ENCODE results near the gene P3H3.
"Not testable (repeated sequence)": the region's sequence is repeated elsewhere in the genome, so short reads cannot be mapped to it uniquely, and the experiment has no call there.

The P3H3 gene

DNA sequence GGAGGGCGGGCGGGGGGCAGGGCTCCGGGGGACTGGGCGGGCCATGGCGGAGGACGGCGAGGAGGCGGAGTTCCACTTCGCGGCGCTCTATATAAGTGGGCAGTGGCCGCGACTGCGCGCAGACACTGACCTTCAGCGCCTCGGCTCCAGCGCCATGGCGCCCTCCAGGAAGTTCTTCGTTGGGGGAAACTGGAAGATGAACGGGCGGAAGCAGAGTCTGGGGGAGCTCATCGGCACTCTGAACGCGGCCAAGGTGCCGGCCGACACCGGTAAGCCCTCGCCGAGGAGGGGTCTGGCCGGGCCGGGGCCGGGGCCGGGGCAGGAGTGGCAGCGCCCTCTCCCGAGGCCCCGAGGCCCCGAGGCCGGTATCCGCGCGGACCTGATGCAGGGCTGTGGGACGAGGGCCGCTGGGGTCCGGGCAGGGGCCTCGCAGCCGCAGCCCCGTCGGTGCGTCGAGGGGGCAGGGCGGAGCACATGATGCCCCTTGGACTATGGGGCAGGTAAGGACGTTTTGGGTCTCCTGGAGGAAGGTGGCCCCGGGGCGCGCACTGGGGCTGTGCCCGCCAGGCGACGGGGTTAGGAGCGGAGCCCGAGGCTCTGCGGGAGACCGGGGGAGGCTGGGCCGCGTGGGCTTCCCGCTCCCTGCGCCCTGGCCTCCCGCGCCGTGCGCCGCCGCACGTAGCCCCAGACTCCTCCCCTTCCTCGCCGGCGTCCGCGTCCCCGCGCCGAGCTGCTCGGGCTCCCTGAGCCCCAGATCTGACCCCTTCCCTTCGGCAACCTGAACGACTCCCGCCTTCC is 39.4 kb downstream of the P3H3 start, which contains the start of gene TPI1:
Gene TPI1 (plus strand): TSS at position 119 of the 798 bp plus-strand sequence. CDS start 36 bp downstream, at position 155.
- DNase-seq = peak; percentile 79

DNA sequence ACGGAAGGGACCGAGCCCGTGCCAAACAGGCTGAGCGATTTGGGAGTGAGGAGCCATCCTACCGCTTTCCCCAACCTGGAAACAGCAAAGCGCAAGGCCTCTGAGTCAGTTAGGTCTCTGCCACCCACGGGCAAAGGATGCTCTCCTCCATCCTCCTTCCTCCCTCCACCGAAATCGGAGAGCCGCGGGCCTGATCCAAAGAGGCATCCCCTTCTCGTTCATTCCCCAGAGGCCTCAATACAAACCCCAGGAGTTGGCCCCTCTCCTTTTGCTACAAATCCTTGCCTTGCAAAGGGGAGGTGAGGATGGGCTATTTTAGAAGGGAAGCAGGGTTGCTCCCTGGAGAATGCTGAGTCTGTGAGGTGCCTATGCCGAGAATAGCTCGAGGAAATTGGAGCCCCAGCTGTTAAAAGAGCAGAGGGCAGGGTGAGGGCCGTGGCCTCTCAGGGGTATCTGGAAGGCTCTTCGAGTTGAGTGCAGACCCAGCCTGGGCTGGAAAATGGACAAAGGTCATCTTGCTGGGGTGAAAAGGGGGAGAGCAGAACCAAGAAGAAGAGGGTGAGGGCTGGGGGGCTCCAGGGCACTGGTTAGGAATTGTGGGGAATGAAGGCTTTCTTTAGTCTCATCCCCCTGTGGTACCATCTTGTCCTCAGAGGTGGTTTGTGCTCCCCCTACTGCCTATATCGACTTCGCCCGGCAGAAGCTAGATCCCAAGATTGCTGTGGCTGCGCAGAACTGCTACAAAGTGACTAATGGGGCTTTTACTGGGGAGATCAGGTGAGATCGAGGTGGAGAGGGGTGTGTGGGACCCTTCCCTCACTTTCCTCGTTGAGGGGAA is 40.2 kb downstream of the P3H3 start:
- no peak for DNase-seq

GRCh38 chr12:6869049-6870021 is 41.1 kb downstream of the P3H3 start:
- DNase-seq = peak; percentile 72

DNA sequence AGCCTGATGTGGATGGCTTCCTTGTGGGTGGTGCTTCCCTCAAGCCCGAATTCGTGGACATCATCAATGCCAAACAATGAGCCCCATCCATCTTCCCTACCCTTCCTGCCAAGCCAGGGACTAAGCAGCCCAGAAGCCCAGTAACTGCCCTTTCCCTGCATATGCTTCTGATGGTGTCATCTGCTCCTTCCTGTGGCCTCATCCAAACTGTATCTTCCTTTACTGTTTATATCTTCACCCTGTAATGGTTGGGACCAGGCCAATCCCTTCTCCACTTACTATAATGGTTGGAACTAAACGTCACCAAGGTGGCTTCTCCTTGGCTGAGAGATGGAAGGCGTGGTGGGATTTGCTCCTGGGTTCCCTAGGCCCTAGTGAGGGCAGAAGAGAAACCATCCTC is 42.1 kb downstream of the P3H3 start:
- DNase-seq = not testable (repeated sequence)

DNA sequence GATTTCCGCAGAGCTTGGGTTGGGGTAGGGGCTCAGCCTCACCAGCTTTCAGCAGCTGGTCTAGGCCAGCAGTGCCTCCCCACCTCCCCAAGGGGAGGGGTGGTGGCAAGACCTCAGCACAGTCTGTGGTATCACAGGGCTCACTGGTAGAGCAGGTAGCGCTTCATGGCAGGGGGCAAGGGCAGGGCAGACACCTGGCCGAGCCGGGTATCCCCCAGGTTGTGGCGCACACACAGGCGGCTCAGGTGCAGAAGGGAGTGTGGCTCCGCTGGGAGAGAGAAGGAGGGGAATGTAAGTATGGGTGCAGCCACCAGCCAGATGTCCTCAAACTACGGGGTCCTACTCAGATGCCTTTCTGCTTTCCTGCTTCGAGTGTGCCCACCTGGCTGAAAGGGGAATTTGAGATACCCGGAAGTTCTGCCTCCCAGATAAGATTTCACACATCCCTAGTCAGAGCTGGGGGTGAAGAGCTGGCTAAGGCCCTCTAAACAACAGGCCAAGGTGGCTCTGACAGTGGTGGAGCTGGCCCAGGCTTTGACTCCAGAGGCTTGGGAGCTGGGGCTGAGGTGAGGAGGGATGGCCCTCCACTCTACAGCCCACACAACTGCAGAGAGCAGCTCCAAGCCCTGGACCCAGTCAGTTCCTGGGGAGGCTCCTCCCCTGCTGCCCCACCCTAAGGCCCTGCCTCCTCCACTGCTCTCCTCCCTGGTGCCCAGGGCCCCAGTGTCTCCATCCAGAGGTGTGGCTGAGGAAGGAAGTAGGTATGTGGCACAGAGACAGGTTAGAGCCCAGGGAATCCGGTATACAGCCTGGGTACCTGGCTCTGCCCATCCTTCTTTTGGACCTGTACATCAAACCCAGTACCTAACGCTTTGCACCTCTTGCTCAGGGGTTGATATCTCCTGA is 43.1 kb downstream of the P3H3 start:
- DNase-seq = peak; percentile 47

GRCh38 chr12:6872073-6873048 is 44.2 kb downstream of the P3H3 start:
- peak; percentile 75 for DNase-seq

GRCh38 chr12:6873094-6874014 is 45.1 kb downstream of the P3H3 start, which contains the start of gene SPSB2:
SPSB2 (minus strand) TSS chr12:6873303; CDS start chr12:6872901, 402 bp downstream.
- DNase-seq = peak; percentile 94

GRCh38 chr12:6874015-6874368 is 45.8 kb downstream of the P3H3 start:
- not testable (repeated sequence) for DNase-seq

DNA sequence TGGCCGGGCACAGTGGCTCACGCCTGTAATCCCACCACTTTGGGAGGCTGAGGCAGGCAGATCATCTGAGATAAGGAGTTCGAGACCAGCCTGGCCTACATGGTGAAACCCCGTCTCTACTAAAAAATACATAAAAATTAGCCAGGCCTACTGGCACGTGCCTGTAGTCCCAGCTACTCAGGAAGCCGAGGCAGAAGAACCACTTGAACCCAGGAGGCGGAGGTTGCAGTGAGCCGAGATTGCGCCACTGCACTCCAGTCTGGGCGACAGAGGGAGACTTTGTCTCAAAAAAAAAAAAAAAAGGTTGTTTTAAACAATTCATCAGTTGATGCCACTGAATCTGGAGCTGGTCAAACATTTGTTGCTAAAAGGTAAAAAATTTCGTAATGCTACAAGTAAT is 51.6 kb downstream of the P3H3 start:
- not testable (repeated sequence) for DNase-seq

GRCh38 chr12:6883252-6883651 is 55.0 kb downstream of the P3H3 start:
- no peak for DNase-seq

DNA sequence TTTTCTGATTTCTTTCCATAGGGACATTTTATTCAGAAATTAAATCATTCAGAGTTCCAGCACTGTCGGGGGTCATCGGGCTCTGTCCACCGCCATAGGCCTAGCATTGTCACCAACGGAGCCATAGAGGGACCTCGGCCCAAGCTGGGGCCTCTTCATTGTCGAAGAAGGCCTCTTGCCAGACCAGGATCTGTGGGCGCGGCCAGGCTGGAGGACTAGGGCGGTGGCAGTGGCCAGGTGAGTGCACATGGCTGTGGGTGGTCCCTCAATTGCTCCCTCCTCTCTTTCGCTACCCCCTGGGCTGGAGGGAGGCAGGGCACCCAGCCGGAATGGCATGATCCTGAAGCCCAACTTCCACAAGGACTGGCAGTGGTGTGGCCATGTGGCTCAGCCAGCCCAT is 55.5 kb downstream of the P3H3 start:
- DNase-seq = no peak

DNA sequence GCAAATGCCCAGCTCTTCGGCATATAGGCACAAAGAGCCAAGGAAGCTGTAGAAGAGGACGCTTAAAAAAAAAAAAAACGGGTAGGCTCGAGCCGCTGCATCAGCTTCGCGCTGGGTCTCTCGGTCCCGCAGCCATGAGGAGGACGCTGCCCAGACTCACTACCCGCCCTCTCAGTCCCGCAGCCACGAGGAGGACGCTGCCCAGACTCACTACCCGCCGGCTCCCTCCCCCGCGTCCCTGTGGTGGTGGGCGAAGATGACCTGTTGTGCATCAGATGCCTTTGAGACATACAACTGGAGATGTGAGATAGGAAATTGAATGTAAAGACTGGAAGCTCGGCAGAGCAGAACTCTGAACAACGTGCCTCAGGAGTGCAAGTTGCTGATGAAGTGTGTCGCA is 56.3 kb downstream of the P3H3 start:
- no peak for DNase-seq

DNA sequence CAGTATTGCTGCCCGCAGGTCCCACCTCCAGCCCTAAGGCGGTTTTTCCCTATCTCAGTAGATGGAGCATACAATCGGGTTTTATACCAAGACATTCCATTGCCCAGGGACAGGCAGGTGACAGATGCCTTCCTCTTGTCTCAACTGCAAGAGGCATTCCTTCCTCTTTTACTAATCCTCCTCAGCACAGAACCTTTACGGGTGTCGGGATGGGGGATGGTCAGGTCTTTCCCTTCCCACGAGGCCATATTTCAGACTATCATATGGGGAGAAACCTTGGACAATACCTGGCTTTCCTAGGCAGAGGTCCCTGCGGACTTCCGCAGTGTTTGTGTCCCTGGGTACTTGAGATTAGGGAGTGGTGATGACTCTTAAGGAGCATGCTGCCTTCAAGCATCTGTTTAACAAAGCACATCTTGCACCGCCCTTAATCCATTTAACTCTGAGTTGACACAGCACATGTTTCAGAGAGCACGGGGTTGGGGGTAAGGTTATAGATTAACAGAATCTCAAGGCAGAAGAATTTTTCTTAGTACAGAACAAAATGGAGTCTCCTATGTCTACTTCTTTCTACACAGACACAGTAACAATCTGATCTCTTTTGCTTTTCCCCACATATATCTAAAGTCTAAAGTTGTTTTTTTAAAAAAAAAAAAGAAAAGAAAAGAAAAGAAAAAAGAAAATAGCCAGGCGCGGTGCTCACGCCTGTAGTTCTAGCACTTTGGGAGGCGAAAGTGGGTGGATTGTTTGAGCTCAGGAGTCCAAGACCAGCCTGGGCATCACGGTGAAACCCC is 58.2 kb downstream of the P3H3 start:
- not testable (repeated sequence) for DNase-seq

GRCh38 chr12:6887460-6887859 is 59.3 kb downstream of the P3H3 start:
- DNase-seq = no peak

GRCh38 chr12:6888360-6888759 is 60.2 kb downstream of the P3H3 start:
- no peak for DNase-seq

DNA sequence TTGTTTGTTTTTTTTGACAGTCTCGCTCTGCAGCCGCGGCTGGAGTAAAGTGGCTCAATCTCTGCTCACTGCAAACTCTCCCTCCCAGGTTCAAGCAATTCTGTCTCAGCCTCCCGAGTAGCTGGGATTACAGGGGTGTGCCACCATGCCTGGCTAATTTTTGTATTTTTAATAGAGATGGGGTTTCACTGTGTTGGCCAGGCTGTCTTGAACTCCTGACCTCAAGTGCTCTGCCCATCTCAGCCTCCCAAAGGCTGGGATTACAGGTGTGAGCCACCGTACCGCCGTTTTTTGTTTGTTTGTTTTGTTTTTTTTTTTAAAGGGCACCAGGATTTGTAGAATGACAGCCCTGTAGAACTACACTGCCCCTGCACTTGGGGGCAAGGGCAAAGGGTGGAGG is 60.6 kb downstream of the P3H3 start:
- DNase-seq = not testable (repeated sequence)
